Natural killer cell (primary cell): ENCODE measurements around the gene SRXN1. TPM values are rescaled to one million over a fixed set of nuclear protein-coding genes. Genes with fewer than 3 reads are reported as not detected.

Source experiments
- ATAC-seq, 3 donors: fragments of 150-1000 bp in 2 of 3; fragments of 200-7000 bp in 1 of 3; cut with Tn5 transposase; 1 replicate in 1 of 3; 2 replicates in 2 of 3; pipeline ENCODE4 v1.10.0; 2021; ENCODE audit warnings: mild to moderate bottlenecking in 2 of 3, moderate library complexity in 2 of 3
- DNase-seq, 2 donors: peaks; one replicate each; pipeline versions ENCODE4 v3.0.0 to v3.0.0-alpha.2; 2013 to 2021; ENCODE audit warnings: mixed read lengths in 1 of 2
- H3K27ac ChIP-seq: one replicate; pipeline ENCODE4 v1.5.1; 2013; ENCODE audit warnings: mild to moderate bottlenecking, low read length
- H3K27me3 ChIP-seq: one replicate; pipeline ENCODE4 v1.6.1; 2013; ENCODE audit warnings: low read length; ENCODE audit not compliant: control insufficient read depth, insufficient read depth
- H3K36me3 ChIP-seq: one replicate; pipeline ENCODE4 v1.6.1; 2013; ENCODE audit warnings: low read length; ENCODE audit not compliant: control insufficient read depth, insufficient read depth
- H3K4me1 ChIP-seq: one replicate; pipeline ENCODE4 v1.6.1; 2013; ENCODE audit warnings: low read length; ENCODE audit not compliant: control insufficient read depth, insufficient read depth
- H3K4me3 ChIP-seq: one replicate; pipeline ENCODE4 v1.5.1; 2013; ENCODE audit warnings: low read length
- H3K9me3 ChIP-seq: one replicate; pipeline ENCODE4 v1.6.1; 2013; ENCODE audit warnings: low read length; ENCODE audit not compliant: control insufficient read depth, insufficient read depth
- H3K27ac Mint-ChIP-seq, 2 donors: one replicate each; pipeline ENCODE4 v1.8.0; 2022; ENCODE audit warnings: mild to moderate bottlenecking in 2 of 2, mixed read lengths in 2 of 2, moderate library complexity in 1 of 2
- H3K27me3 Mint-ChIP-seq, 2 donors: one replicate each; pipeline ENCODE4 v1.8.0; 2022; ENCODE audit warnings: low read depth in 2 of 2, mixed read lengths in 2 of 2
- H3K36me3 Mint-ChIP-seq: one replicate; pipeline ENCODE4 v1.8.0; 2022; ENCODE audit warnings: mixed read lengths
- H3K4me1 Mint-ChIP-seq, 2 donors: one replicate each; pipeline ENCODE4 v1.8.0; 2022; ENCODE audit warnings: mixed read lengths in 2 of 2
- H3K4me3 Mint-ChIP-seq: one replicate; pipeline ENCODE4 v1.8.0; 2022; ENCODE audit warnings: mild to moderate bottlenecking, moderate library complexity, mixed read lengths
- H3K9me3 Mint-ChIP-seq, 2 donors: one replicate each; pipeline ENCODE4 v1.8.0; 2022; ENCODE audit warnings: mixed read lengths in 2 of 2
- WGBS: methylation state at CpG from one replicate; pipeline ENCODE4 v1.1.7; 2013; ENCODE audit warnings: missing lambda C conversion rate; ENCODE audit not compliant: insufficient coverage; 5-methylcytosine and 5-hydroxymethylcytosine counted together
- intact Hi-C: fragments of 100-400 bp; cut with micrococcal nuclease; formaldehyde crosslinking; loops from one replicate; pipeline ENCODE4 v1.14.2; 2022
- total RNA-seq, 4 donors: library from RNA; stranded (reverse); fragments of 120-200 nt in 1 of 4; gene quantifications; one replicate each; pipeline versions ENCODE4 v1.2.3 to v1.2.4, GENCODE V29; 2013 to 2022
- TF ChIP-seq, protein P1 (sequence below): fragments of 200-600 bp; IDR thresholded peaks from one replicate; pipeline ENCODE4 v1.8.0; 2022; ENCODE audit warnings: antibody characterized with exemption

Gene SRXN1
- total RNA-seq, 3 donors from 2014 or later (not counting 1 experiment from before 2014, with no cell fraction given) = 9.1 to 16.7 (median 11.6) TPM

DNA sequence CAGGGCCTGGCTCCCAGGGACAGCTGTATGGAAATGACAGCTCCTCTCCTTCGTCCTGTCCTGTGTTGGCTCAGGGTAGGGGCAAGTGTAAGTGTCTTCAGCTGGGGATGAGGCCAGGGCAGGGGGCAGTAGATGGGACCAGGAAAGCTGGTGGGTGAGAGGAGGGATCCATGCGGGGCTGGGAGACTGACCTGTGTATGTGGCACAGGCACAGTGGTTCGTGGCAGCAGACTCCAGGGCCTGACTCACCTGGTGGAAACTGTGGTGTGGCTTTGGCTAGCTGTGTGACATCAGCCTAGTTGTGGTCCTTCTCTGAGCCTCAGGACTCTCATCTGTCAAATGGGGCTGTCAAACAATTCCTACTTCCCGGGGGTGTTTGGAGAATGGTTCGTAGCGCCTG lies 36.3 kb upstream of the SRXN1 start:
- no peak overlapping the region for H3K27ac ChIP-seq
- Mint-ChIP-seq H3K4me3 (no peak overlapping the region), H3K27ac (no peak overlapping the region), H3K4me1 (no peaks in the 10 kb centered on the region), H3K9me3 (no peaks in the 10 kb centered on the region), H3K36me3 (no peaks in the 10 kb centered on the region), H3K27me3 (peaks cover 26 to 33% of the 10 kb centered on the region in 2 donors)
- H3K9me3 ChIP-seq = no peaks in the 10 kb centered on the region
- DNase-seq (no peak), ATAC-seq (no peak)
- TF ChIP-seq, protein P1, sequence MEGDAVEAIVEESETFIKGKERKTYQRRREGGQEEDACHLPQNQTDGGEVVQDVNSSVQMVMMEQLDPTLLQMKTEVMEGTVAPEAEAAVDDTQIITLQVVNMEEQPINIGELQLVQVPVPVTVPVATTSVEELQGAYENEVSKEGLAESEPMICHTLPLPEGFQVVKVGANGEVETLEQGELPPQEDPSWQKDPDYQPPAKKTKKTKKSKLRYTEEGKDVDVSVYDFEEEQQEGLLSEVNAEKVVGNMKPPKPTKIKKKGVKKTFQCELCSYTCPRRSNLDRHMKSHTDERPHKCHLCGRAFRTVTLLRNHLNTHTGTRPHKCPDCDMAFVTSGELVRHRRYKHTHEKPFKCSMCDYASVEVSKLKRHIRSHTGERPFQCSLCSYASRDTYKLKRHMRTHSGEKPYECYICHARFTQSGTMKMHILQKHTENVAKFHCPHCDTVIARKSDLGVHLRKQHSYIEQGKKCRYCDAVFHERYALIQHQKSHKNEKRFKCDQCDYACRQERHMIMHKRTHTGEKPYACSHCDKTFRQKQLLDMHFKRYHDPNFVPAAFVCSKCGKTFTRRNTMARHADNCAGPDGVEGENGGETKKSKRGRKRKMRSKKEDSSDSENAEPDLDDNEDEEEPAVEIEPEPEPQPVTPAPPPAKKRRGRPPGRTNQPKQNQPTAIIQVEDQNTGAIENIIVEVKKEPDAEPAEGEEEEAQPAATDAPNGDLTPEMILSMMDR = no peak
- H3K36me3 ChIP-seq = no peaks in the 10 kb centered on the region
- no peaks in the 10 kb centered on the region for H3K4me1 ChIP-seq
- H3K27me3 ChIP-seq = no peaks in the 10 kb centered on the region
- intact Hi-C loops = no loop called here
- 89% methylated on average over 6 of the region's 6 CpGs for WGBS
- H3K4me3 ChIP-seq = no peak overlapping the region

GRCh38 chr20:688809-689212 lies 35.8 kb upstream of the SRXN1 start:
- no peak for DNase-seq
- H3K27me3 ChIP-seq = no peaks in the 10 kb centered on the region
- Mint-ChIP-seq H3K27ac (no peak overlapping the region), H3K4me3 (no peak overlapping the region), H3K9me3 (no peaks in the 10 kb centered on the region), H3K4me1 (no peaks in the 10 kb centered on the region), H3K36me3 (no peaks in the 10 kb centered on the region), H3K27me3 (peaks cover 23 to 28% of the 10 kb centered on the region in 2 donors)
- H3K4me1 ChIP-seq = no peaks in the 10 kb centered on the region
- H3K27ac ChIP-seq = no peak overlapping the region
- 82% methylated on average over 13 of the region's 13 CpGs for WGBS
- no peaks in the 10 kb centered on the region for H3K36me3 ChIP-seq
- no peaks in the 10 kb centered on the region for H3K9me3 ChIP-seq
- TF ChIP-seq, protein P1 = no peak
- ATAC-seq = no peak
- intact Hi-C loops = no loop called here
- H3K4me3 ChIP-seq = no peak overlapping the region

- H3K9me3 ChIP-seq = no peaks in the 10 kb centered on the region
- no peak for ATAC-seq
- no peak overlapping the region for H3K27ac Mint-ChIP-seq
- 83% methylated on average over 9 of the region's 9 CpGs for WGBS
- intact Hi-C loops = no loop called here
- TF ChIP-seq, protein P1 = no peak
- H3K36me3 Mint-ChIP-seq = no peaks in the 10 kb centered on the region
- no peaks in the 10 kb centered on the region for H3K4me1 Mint-ChIP-seq
- H3K9me3 Mint-ChIP-seq = no peaks in the 10 kb centered on the region
- H3K4me1 ChIP-seq = no peaks in the 10 kb centered on the region
- H3K27me3 ChIP-seq = no peaks in the 10 kb centered on the region
- no peak overlapping the region for H3K4me3 ChIP-seq
- no peaks in the 10 kb centered on the region for H3K36me3 ChIP-seq
- H3K27ac ChIP-seq = no peak overlapping the region
- DNase-seq = no peak
- H3K4me3 Mint-ChIP-seq = no peak overlapping the region
- H3K27me3 Mint-ChIP-seq = peaks cover 21 to 23% of the 10 kb centered on the region in 2 donors
Measured at GRCh38 chr20:687468-688203, 34.6 kb upstream of the SRXN1 start.
